ENCODE results near the gene APBB1.

APBB1 gene

GRCh38 chr11:6427516-6427915 is 8.6 kb upstream of the APBB1 start:
- TF ChIP-seq, protein P1, sequence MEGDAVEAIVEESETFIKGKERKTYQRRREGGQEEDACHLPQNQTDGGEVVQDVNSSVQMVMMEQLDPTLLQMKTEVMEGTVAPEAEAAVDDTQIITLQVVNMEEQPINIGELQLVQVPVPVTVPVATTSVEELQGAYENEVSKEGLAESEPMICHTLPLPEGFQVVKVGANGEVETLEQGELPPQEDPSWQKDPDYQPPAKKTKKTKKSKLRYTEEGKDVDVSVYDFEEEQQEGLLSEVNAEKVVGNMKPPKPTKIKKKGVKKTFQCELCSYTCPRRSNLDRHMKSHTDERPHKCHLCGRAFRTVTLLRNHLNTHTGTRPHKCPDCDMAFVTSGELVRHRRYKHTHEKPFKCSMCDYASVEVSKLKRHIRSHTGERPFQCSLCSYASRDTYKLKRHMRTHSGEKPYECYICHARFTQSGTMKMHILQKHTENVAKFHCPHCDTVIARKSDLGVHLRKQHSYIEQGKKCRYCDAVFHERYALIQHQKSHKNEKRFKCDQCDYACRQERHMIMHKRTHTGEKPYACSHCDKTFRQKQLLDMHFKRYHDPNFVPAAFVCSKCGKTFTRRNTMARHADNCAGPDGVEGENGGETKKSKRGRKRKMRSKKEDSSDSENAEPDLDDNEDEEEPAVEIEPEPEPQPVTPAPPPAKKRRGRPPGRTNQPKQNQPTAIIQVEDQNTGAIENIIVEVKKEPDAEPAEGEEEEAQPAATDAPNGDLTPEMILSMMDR (IDR thresholded peaks at IDR 0.05; ENCODE audit: unreplicated experiment in 3 of 3) = no peak
- Mint-ChIP-seq H3K27me3 (ENCODE audit: low read depth) (peaks cover 26% of the 10 kb centered on the region), H3K27ac (no peak overlapping the region), H3K4me3 (no peak overlapping the region), H3K36me3 (ENCODE audit: low read depth) (no peaks in the 10 kb centered on the region), H3K9me3 (no peaks in the 10 kb centered on the region), H3K4me1 (no peaks in the 10 kb centered on the region)

DNA sequence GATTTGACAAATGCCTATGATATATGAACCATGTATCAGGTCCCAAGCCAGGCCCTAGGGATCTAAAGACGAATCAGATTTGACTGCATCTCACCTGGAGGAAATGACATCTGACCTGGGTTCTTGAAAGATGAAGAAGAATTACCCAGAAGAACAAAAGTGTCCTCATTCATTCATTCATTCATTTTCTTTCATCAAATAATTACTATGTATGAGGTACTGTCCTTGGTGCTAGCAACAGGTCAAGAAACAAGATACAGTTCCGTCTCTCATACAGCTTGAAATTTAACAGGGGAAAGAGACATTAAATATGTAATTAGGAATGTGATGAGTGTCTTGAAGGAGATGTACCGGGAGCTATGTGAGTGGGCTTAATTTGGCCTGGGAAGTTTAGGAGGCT is 1.8 kb upstream of the APBB1 start:
- peaks cover 32% of the 10 kb centered on the region for H3K27me3 Mint-ChIP-seq (ENCODE audit: low read depth)
- peaks cover 5% of the 10 kb centered on the region for H3K4me1 Mint-ChIP-seq
- H3K4me3 Mint-ChIP-seq = peak overlapping the region; percentile 35 to 90 (median 84)
- H3K9me3 Mint-ChIP-seq = no peaks in the 10 kb centered on the region
- TF ChIP-seq, protein P1 (IDR thresholded peaks at IDR 0.05; ENCODE audit: unreplicated experiment in 3 of 3) = no peak
- H3K27ac Mint-ChIP-seq = no peak overlapping the region
- H3K36me3 Mint-ChIP-seq (ENCODE audit: low read depth) = no peaks in the 10 kb centered on the region

- Mint-ChIP-seq H3K27me3 (ENCODE audit: low read depth) (peaks cover 17% of the 10 kb centered on the region), H3K27ac (no peak overlapping the region), H3K4me3 (no peak overlapping the region), H3K4me1 (peaks cover 5% of the 10 kb centered on the region), H3K9me3 (no peaks in the 10 kb centered on the region), H3K36me3 (ENCODE audit: low read depth) (no peaks in the 10 kb centered on the region)
- TF ChIP-seq, protein P1 (IDR thresholded peaks at IDR 0.05; ENCODE audit: unreplicated experiment in 3 of 3) = no peak
Measured at GRCh38 chr11:6418557-6419008, 311 bp downstream of the APBB1 start.

GRCh38 chr11:6417907-6418556 is 862 bp downstream of the APBB1 start:
- TF ChIP-seq, protein P1 (IDR thresholded peaks at IDR 0.05; ENCODE audit: unreplicated experiment in 3 of 3) = no peak
- no peak overlapping the region for H3K4me3 Mint-ChIP-seq
- no peak overlapping the region for H3K27ac Mint-ChIP-seq
- no peaks in the 10 kb centered on the region for H3K9me3 Mint-ChIP-seq
- H3K4me1 Mint-ChIP-seq = peaks cover 5% of the 10 kb centered on the region
- H3K27me3 Mint-ChIP-seq (ENCODE audit: low read depth) = peaks cover 13% of the 10 kb centered on the region
- no peaks in the 10 kb centered on the region for H3K36me3 Mint-ChIP-seq (ENCODE audit: low read depth)

DNA sequence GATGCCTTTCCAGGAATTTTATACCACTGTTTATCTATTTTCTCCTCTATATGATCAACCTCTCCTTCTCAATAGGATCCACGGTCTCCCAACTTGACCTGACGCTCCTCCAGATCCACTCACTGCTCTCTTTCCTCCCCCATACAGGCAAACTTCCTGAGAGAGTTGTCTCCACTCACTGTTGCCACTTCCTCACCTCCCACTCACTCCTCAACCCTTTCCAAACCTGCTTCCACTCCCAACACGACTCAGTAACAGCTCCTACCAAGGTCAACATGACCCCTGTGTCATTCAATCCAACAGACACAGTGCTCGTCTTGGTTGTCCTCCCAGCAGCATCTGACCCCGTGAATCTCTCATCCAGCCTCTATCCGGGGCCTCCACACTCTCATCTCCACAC is 3.1 kb downstream of the APBB1 start:
- H3K4me3 Mint-ChIP-seq = no peak overlapping the region
- peaks cover 5% of the 10 kb centered on the region for H3K4me1 Mint-ChIP-seq
- H3K36me3 Mint-ChIP-seq (ENCODE audit: low read depth) = no peaks in the 10 kb centered on the region
- TF ChIP-seq, protein P1 (IDR thresholded peaks at IDR 0.05; ENCODE audit: unreplicated experiment in 3 of 3) = no peak
- H3K9me3 Mint-ChIP-seq = no peaks in the 10 kb centered on the region
- H3K27ac Mint-ChIP-seq = no peak overlapping the region
- H3K27me3 Mint-ChIP-seq (ENCODE audit: low read depth) = peaks cover 1% of the 10 kb centered on the region

GRCh38 chr11:6414874-6415328 is 4.0 kb downstream of the APBB1 start:
- Mint-ChIP-seq H3K36me3 (ENCODE audit: low read depth) (peaks cover 3% of the 10 kb centered on the region), H3K27me3 (ENCODE audit: low read depth) (no peaks in the 10 kb centered on the region), H3K4me3 (no peak overlapping the region), H3K27ac (no peak overlapping the region), H3K4me1 (peaks cover 5% of the 10 kb centered on the region), H3K9me3 (no peaks in the 10 kb centered on the region)
- TF ChIP-seq, protein P1 (IDR thresholded peaks at IDR 0.05; ENCODE audit: unreplicated experiment in 3 of 3) = no peak

All from nephron (organoid).